Suprapubic skin (tissue), 4 donors: ENCODE data around the gene MYBPHL. TPM values are rescaled to one million over a fixed set of nuclear protein-coding genes. Genes with fewer than 3 reads are reported as not detected.

ENCODE experiments used
- DNase-seq, 2 donors: peaks; one replicate each; pipeline ENCODE4 v3.0.0-alpha.2; 2019; ENCODE audit warnings: low spot score in 2 of 2
- H3K27ac ChIP-seq: fragments of 200-600 bp; sonication (generic); one replicate; pipeline ENCODE4 v1.5.1; 2019
- H3K27me3 ChIP-seq: fragments of 200-600 bp; sonication (generic); one replicate; pipeline ENCODE4 v1.5.1; 2019
- H3K36me3 ChIP-seq: fragments of 200-600 bp; sonication (generic); one replicate; pipeline ENCODE4 v1.5.1; 2019
- H3K4me1 ChIP-seq: fragments of 200-600 bp; sonication (generic); one replicate; pipeline ENCODE4 v1.5.1; 2019
- H3K4me3 ChIP-seq: fragments of 200-600 bp; sonication (generic); one replicate; pipeline ENCODE4 v1.5.1; 2019; ENCODE audit warnings: mild to moderate bottlenecking
- H3K9me3 ChIP-seq: fragments of 200-600 bp; sonication (generic); one replicate; pipeline ENCODE4 v1.5.1; 2019
- EP300 ChIP-seq: sonication (generic); formaldehyde crosslinking; IDR thresholded peaks from one replicate; pipeline ENCODE4 v1.6.1; 2017; ENCODE audit warnings: antibody characterized with exemption
- POLR2A ChIP-seq, 2 donors: fragments of 450-650 bp; IDR thresholded peaks; one replicate each; pipeline ENCODE4 v1.6.1; 2017; ENCODE audit warnings: antibody characterized with exemption in 2 of 2, mild to moderate bottlenecking in 2 of 2, moderate library complexity in 2 of 2
- POLR2AphosphoS5 ChIP-seq, 3 donors: sonication (generic); formaldehyde crosslinking; IDR thresholded peaks; one replicate each; pipeline ENCODE4 v1.6.1; 2017; ENCODE audit warnings: antibody characterized with exemption in 3 of 3
- WGBS: methylation state at CpG from one replicate; pipeline ENCODE4 v1.1.5; 2018; 5-methylcytosine and 5-hydroxymethylcytosine counted together
- total RNA-seq, 4 donors: library from RNA; depleted of rRNA; stranded (reverse); fragments of >200 nt; gene quantifications; one replicate each; pipeline ENCODE4 v1.1.0, GENCODE V29; 2016
- TF ChIP-seq, protein P1 (sequence below), 2 donors: fragments of 200-600 bp in 1 of 2; fragments of 450-650 bp in 1 of 2; sonication (generic) in 1 of 2; IDR thresholded peaks; one replicate each; pipeline ENCODE4 v1.5.1; 2016 to 2019; ENCODE audit warnings: antibody characterized with exemption in 2 of 2, mild to moderate bottlenecking in 1 of 2, moderate library complexity in 1 of 2

The MYBPHL gene
- total RNA-seq, 4 donors from 2014 or later: not detected

DNA sequence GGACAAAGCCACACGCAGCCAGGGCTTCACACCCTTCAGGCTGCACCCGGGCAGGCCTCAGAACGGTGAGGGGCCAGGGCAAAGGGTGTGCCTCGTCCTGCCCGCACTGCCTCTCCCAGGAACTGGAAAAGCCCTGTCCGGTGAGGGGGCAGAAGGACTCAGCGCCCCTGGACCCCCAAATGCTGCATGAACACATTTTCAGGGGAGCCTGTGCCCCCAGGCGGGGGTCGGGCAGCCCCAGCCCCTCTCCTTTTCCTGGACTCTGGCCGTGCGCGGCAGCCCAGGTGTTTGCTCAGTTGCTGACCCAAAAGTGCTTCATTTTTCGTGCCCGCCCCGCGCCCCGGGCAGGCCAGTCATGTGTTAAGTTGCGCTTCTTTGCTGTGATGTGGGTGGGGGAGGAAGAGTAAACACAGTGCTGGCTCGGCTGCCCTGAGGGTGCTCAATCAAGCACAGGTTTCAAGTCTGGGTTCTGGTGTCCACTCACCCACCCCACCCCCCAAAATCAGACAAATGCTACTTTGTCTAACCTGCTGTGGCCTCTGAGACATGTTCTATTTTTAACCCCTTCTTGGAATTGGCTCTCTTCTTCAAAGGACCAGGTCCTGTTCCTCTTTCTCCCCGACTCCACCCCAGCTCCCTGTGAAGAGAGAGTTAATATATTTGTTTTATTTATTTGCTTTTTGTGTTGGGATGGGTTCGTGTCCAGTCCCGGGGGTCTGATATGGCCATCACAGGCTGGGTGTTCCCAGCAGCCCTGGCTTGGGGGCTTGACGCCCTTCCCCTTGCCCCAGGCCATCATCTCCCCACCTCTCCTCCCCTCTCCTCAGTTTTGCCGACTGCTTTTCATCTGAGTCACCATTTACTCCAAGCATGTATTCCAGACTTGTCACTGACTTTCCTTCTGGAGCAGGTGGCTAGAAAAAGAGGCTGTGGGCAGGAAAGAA, 32.0 kb downstream of the MYBPHL start:
- peak overlapping the region; percentile 19 for H3K4me3 ChIP-seq
- 46% methylated on average over 24 of the region's 24 CpGs for WGBS
- peaks cover 25% of the 10 kb centered on the region for H3K36me3 ChIP-seq
- TF ChIP-seq POLR2AphosphoS5 (IDR thresholded peaks at IDR 0.05): no peak
- TF ChIP-seq, protein P1, sequence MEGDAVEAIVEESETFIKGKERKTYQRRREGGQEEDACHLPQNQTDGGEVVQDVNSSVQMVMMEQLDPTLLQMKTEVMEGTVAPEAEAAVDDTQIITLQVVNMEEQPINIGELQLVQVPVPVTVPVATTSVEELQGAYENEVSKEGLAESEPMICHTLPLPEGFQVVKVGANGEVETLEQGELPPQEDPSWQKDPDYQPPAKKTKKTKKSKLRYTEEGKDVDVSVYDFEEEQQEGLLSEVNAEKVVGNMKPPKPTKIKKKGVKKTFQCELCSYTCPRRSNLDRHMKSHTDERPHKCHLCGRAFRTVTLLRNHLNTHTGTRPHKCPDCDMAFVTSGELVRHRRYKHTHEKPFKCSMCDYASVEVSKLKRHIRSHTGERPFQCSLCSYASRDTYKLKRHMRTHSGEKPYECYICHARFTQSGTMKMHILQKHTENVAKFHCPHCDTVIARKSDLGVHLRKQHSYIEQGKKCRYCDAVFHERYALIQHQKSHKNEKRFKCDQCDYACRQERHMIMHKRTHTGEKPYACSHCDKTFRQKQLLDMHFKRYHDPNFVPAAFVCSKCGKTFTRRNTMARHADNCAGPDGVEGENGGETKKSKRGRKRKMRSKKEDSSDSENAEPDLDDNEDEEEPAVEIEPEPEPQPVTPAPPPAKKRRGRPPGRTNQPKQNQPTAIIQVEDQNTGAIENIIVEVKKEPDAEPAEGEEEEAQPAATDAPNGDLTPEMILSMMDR (IDR thresholded peaks at IDR 0.05): no peak
- no peak for TF ChIP-seq EP300
- no peak for TF ChIP-seq POLR2A (IDR thresholded peaks at IDR 0.05)
- peak overlapping the region; percentile 86 for H3K27ac ChIP-seq
- no peaks in the 10 kb centered on the region for H3K27me3 ChIP-seq
- peaks cover 56% of the 10 kb centered on the region for H3K4me1 ChIP-seq
- H3K9me3 ChIP-seq: no peaks in the 10 kb centered on the region
- DNase-seq: peak; percentile 72 to 82

DNA sequence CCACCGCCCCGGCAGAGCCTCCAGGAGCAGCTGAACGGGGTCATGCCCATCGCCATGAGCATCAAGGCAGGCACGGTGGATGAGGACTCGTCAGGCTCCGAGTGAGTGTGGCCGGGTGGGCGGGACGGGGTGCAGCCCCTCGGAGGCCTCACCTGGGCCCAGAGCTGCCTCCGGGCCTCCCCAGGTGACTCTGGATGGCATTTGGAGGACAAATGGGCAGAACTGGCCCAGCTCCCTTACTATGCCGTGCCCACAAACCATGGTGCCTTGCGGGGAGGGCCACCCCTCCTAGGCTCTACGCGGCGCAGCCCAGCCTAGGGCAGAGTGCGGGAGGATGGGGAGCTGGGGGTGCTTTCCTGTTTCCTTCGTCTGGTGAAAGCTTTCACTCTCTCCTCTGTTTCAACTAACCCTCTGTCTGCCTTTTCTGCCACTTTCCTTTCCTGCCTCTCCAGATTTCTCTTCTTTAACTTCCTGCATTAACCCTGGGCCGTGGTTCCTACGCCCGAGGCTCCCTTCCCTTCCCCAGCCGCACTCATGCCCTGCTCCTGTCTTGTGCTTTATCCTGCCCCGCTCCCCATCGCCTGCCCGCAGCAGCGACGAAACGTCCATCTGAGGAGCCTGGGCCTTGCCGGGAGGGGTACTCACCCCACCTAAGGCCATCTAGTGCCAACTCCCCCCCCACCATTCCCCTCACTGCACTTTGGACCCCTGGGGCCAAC, 33.1 kb downstream of the MYBPHL start:
- H3K27ac ChIP-seq: peak overlapping the region; percentile 86
- no peaks in the 10 kb centered on the region for H3K9me3 ChIP-seq
- TF ChIP-seq, protein P1 (IDR thresholded peaks at IDR 0.05): no peak
- TF ChIP-seq POLR2AphosphoS5 (IDR thresholded peaks at IDR 0.05): no peak
- TF ChIP-seq POLR2A (IDR thresholded peaks at IDR 0.05): no peak
- no peak for TF ChIP-seq EP300
- DNase-seq: peak in 1 of 2 donors; percentile 65
- H3K36me3 ChIP-seq: peaks cover 35% of the 10 kb centered on the region
- H3K4me1 ChIP-seq: peaks cover 56% of the 10 kb centered on the region
- no peaks in the 10 kb centered on the region for H3K27me3 ChIP-seq
- 72% methylated on average over 29 of the region's 30 CpGs for WGBS
- peak overlapping the region; percentile 15 for H3K4me3 ChIP-seq

DNA sequence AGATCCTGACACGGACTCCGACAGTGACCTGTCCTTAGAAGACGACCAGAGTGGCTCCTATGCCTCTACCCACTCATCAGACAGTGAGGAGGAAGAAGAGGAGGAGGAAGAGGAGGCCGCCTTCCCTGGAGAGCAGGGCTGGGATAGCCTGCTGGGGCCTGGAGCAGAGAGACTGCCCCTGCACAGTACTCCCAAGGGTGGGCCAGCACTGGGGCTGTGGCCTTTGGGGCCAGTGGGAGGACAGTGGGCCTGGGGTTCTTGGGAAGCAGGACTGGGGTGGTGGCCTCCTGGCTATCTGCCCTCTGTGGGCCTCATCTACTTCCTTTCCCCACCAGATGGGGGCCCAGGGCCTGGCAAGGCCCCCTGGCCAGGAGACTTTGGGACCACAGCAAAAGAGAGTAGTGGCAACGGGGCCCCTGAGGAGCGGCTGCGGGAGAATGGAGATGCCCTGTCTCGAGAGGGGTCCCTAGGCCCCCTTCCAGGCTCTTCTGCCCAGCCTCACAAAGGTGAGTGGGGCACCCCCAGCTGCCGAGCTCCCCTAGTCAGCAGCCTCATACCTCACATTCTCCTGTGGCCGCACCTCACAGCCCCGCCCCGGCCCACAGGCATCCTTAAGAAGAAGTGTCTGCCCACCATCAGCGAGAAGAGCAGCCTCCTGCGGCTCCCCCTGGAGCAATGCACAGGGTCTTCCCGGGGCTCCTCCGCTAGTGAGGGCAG, 33.8 kb downstream of the MYBPHL start:
- Histone ChIP-seq H3K27ac (peak overlapping the region; percentile 86), H3K4me3 (peak overlapping the region; percentile 15), H3K4me1 (peaks cover 56% of the 10 kb centered on the region), H3K27me3 (no peaks in the 10 kb centered on the region), H3K36me3 (peaks cover 36% of the 10 kb centered on the region), H3K9me3 (no peaks in the 10 kb centered on the region)
- TF ChIP-seq POLR2A (IDR thresholded peaks at IDR 0.05): no peak
- TF ChIP-seq, protein P1 (IDR thresholded peaks at IDR 0.05): no peak
- TF ChIP-seq POLR2AphosphoS5 (IDR thresholded peaks at IDR 0.05): no peak
- TF ChIP-seq EP300: no peak
- DNase-seq: peak; percentile 61 to 68
- 68% methylated on average over 10 of the region's 16 CpGs for whole genome bisulfite sequencing

- Histone ChIP-seq H3K4me1 (peaks cover 53% of the 10 kb centered on the region), H3K27ac (no peak overlapping the region), H3K4me3 (no peak overlapping the region), H3K9me3 (no peaks in the 10 kb centered on the region), H3K36me3 (peaks cover 39% of the 10 kb centered on the region), H3K27me3 (no peaks in the 10 kb centered on the region)
- TF ChIP-seq EP300: no peak
- TF ChIP-seq POLR2AphosphoS5 (IDR thresholded peaks at IDR 0.05): no peak
- TF ChIP-seq, protein P1 (IDR thresholded peaks at IDR 0.05): no peak
- TF ChIP-seq POLR2A (IDR thresholded peaks at IDR 0.05): no peak
- DNase-seq: peak; percentile 58 to 65
- WGBS: 90% methylated on average over 10 of the region's 13 CpGs
Measured at GRCh38 chr1:109272021-109272799, 34.6 kb downstream of the MYBPHL start.
